Activated naive CD4-positive, alpha-beta T cell treated with anti-CD3 and anti-CD28 coated beads for 36 hours (primary cell): Measurements from ENCODE around the gene AKAP7. TPM values are rescaled to one million over a fixed set of nuclear protein-coding genes. Genes with fewer than 3 reads are reported as not detected.

Experiments
- CTCF ChIA-PET: fragments of 350-600 bp; sonication (Branson Sonifier 250); formaldehyde crosslinking; loops from one replicate; lab custom pipeline; 2021; ENCODE audit warnings: antibody characterized with exemption; lab: Charles Lee
- DNase-seq: peaks from one replicate; pipeline ENCODE4 v3.0.0-alpha.2; 2020
- H3K27ac Mint-ChIP-seq: one replicate; pipeline ENCODE4 v1.8.0; 2021; ENCODE audit warnings: mild to moderate bottlenecking, mixed read lengths
- H3K27me3 Mint-ChIP-seq: one replicate; pipeline ENCODE4 v1.8.0; 2021; ENCODE audit warnings: low read depth, mixed read lengths
- H3K36me3 Mint-ChIP-seq: one replicate; pipeline ENCODE4 v1.8.0; 2021; ENCODE audit warnings: low read depth, mixed read lengths
- H3K4me1 Mint-ChIP-seq: one replicate; pipeline ENCODE4 v1.8.0; 2021; ENCODE audit warnings: low read depth, mixed read lengths
- H3K4me3 Mint-ChIP-seq: one replicate; pipeline ENCODE4 v1.8.0; 2021; ENCODE audit warnings: mild to moderate bottlenecking, moderate library complexity, mixed read lengths
- H3K9me3 Mint-ChIP-seq: one replicate; pipeline ENCODE4 v1.8.0; 2021; ENCODE audit warnings: mixed read lengths
- intact Hi-C: fragments of 100-400 bp; cut with micrococcal nuclease; formaldehyde crosslinking; loops from one replicate; pipeline ENCODE4 v1.15.1; 2023
- total RNA-seq, 2 experiments: library from RNA; stranded (reverse); gene quantifications; one replicate each; pipeline ENCODE4 v1.2.3, GENCODE V29; 2021

Gene AKAP7
- total RNA-seq, 2 experiments from 2014 or later, result 7.3 to 7.5 TPM

DNA sequence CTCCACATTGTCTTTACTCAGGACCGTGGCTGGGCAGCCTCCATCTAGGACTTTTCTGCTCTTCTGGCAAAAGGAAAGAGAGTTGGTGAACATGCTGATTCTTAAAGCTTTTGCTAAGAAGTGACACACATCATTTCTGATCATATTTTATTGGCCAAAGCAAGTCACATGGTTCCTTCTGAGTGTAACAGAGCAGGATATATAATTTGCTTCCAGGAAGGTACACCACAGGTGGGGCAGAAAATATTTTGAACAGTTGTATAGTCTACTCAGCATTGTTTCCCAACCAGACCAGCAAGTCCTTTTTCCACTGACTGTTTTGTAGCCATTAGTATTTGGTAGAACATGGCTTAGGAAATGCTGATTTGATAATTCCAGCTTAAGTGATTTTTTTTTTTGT lies 73.5 kb downstream of the AKAP7 start:
- Mint-ChIP-seq H3K27ac (peak overlapping the region; percentile 59), H3K27me3 (no peaks in the 10 kb centered on the region), H3K4me3 (peak overlapping the region; percentile 35), H3K9me3 (no peaks in the 10 kb centered on the region), H3K36me3 (peaks cover 6% of the 10 kb centered on the region), H3K4me1 (peaks cover 58% of the 10 kb centered on the region)
- no peak for DNase-seq
- CTCF ChIA-PET, result interaction anchor here (1.7 kb wide), 1 partner anchor 9 kb away, joined by 7 read pairs; no protein-coding TSS in a partner anchor
- intact Hi-C loops, result loop anchor here (2.0 kb wide), 1 partner anchor 72 kb away; no protein-coding TSS in a partner anchor

DNA sequence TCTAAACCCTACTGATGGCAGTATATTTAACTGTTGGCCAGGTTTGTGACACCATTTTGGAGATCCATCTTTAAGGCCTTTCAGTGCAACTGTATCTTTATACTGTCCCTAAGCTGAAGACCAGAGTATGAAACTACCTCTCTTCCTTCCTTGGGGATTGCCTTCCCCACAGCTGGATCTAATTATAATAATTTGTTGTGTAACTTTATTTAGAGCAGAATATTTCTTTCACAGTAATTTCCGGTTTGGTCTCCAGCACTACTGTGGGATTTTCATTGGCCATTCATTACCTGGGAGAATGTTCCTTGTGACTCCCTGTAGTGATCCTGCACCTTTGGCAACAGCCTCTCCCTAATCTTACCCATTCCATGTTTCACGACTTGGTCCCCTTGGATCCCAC lies 75.2 kb downstream of the AKAP7 start:
- intact Hi-C loops, result no loop called here
- no peak overlapping the region for H3K27ac Mint-ChIP-seq
- no peak overlapping the region for H3K4me3 Mint-ChIP-seq
- no peaks in the 10 kb centered on the region for H3K9me3 Mint-ChIP-seq
- peaks cover 6% of the 10 kb centered on the region for H3K36me3 Mint-ChIP-seq
- CTCF ChIA-PET, result interaction anchor here (1.8 kb wide), 1 partner anchor 323 kb away, joined by 3 read pairs; no protein-coding TSS in a partner anchor
- no peak for DNase-seq
- H3K27me3 Mint-ChIP-seq, result no peaks in the 10 kb centered on the region
- peaks cover 60% of the 10 kb centered on the region for H3K4me1 Mint-ChIP-seq

DNA sequence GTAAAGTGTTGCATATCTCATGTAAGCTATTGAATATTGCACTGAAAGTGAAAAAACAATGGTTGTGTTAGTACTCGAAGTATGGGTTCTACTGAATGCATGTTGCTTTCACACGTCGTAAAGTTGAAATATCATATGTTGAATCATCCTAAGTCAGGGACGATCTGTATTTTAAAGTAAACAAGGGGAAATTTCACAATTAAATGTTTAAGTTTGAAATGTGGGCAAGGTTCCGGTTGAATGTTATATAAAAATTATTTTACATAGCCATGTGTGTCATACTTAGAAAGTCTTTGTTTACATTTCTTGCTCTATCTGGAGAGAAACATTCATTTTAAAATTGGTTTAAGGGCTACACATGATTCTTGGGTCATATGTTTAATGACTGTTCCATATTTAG lies 76.8 kb downstream of the AKAP7 start:
- H3K4me1 Mint-ChIP-seq, result peaks cover 57% of the 10 kb centered on the region
- intact Hi-C loops, result no loop called here
- CTCF ChIA-PET, result interaction anchor here (0.7 to 1.6 kb wide), 3 partner anchors 12 to 417 kb away, joined by 3 to 4 read pairs (median 3); no protein-coding TSS in a partner anchor

DNA sequence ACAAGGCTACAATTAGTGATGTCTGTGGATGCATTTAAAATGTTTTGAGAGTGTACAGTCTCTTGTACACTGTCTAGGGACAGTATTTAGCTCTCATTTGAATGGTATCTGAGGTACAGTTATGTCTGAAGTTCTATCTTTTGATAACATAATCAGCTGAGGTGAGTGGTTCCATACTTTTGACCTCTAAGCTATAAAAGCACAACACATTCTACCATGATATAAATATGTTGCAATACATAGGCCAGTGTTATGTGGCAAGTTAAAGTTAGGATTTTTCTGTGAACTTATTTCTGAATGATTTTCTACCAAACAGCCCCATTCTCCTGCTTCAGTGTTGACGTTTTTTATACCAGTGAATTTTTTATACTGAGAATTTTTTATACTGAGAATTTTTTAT lies 77.6 kb downstream of the AKAP7 start:
- peaks cover 6% of the 10 kb centered on the region for H3K36me3 Mint-ChIP-seq
- no peak for DNase-seq
- no peaks in the 10 kb centered on the region for H3K9me3 Mint-ChIP-seq
- H3K27me3 Mint-ChIP-seq, result no peaks in the 10 kb centered on the region
- no peak overlapping the region for H3K27ac Mint-ChIP-seq
- peaks cover 52% of the 10 kb centered on the region for H3K4me1 Mint-ChIP-seq
- no peak overlapping the region for H3K4me3 Mint-ChIP-seq
- intact Hi-C loops, result no loop called here
- CTCF ChIA-PET, result interaction anchor here (0.6 to 1.7 kb wide), 3 partner anchors 14 to 307 kb away, joined by 3 to 5 read pairs (median 3); no protein-coding TSS in a partner anchor

More for the DNA sequence above, 76.8 kb downstream of the AKAP7 start:
- no peaks in the 10 kb centered on the region for H3K27me3 Mint-ChIP-seq
- DNase-seq, result no peak
- no peak overlapping the region for H3K27ac Mint-ChIP-seq
- H3K36me3 Mint-ChIP-seq, result peaks cover 6% of the 10 kb centered on the region
- H3K4me3 Mint-ChIP-seq, result no peak overlapping the region
- H3K9me3 Mint-ChIP-seq, result no peaks in the 10 kb centered on the region

DNA sequence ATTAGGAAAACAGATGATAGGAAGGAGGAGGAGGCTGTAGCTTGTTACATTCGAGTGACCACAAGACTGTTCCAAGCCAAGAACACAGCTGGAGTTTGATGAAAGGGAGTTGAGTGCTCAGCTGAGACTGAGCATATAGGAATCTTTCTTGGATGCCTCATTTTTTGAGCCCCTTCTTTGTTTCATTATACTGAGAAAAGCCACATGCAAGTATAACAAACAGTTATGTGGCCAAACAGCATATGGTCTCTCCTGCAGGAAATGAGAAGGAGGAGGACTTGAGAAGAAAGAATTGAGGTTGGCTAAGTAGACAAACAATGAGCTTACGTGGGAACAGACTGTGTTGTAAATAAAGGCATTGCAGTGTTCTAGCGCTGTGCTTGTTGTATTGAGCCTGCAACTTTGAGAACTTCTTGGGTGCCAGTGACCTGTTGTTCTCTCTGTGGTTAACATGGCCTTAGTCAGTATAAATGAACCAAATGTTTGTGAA lies 78.3 kb downstream of the AKAP7 start:
- no peaks in the 10 kb centered on the region for H3K27me3 Mint-ChIP-seq
- H3K9me3 Mint-ChIP-seq, result no peaks in the 10 kb centered on the region
- no peak overlapping the region for H3K4me3 Mint-ChIP-seq
- peaks cover 48% of the 10 kb centered on the region for H3K4me1 Mint-ChIP-seq
- no peak for DNase-seq
- CTCF ChIA-PET, result interaction anchor here (0.6 to 1.7 kb wide), 3 partner anchors 14 to 306 kb away, joined by 3 to 5 read pairs (median 3); no protein-coding TSS in a partner anchor
- intact Hi-C loops, result no loop called here
- H3K27ac Mint-ChIP-seq, result no peak overlapping the region
- peaks cover 6% of the 10 kb centered on the region for H3K36me3 Mint-ChIP-seq

DNA sequence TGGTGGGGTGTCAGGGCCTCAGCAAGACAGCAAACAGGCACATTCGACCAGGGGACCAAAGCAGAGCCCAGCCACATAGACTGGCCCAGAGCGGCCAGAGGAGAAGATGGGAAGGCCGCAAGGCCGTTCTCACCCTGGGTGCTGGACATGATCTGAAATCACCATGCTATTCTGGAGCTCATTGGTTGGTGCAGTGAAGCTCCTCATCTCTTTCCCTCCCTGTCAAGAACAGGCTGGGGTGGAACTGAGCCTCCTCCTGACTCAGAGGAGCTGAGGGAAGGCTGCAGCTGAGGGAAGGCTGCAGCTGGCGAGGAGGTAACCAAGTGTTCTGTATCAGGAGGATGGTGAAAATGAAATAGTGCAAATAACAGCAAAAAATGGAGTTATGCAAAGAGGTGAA lies 80.0 kb downstream of the AKAP7 start:
- DNase-seq, result no peak
- H3K36me3 Mint-ChIP-seq, result peaks cover 3% of the 10 kb centered on the region
- H3K27me3 Mint-ChIP-seq, result no peaks in the 10 kb centered on the region
- CTCF ChIA-PET, result interaction anchor here (0.7 to 1.4 kb wide), 2 partner anchors 11 to 12 kb away, joined by 3 to 4 read pairs; no protein-coding TSS in a partner anchor
- peaks cover 44% of the 10 kb centered on the region for H3K4me1 Mint-ChIP-seq
- no peaks in the 10 kb centered on the region for H3K9me3 Mint-ChIP-seq
- intact Hi-C loops, result no loop called here
- H3K27ac Mint-ChIP-seq, result no peak overlapping the region
- H3K4me3 Mint-ChIP-seq, result no peak overlapping the region

DNA sequence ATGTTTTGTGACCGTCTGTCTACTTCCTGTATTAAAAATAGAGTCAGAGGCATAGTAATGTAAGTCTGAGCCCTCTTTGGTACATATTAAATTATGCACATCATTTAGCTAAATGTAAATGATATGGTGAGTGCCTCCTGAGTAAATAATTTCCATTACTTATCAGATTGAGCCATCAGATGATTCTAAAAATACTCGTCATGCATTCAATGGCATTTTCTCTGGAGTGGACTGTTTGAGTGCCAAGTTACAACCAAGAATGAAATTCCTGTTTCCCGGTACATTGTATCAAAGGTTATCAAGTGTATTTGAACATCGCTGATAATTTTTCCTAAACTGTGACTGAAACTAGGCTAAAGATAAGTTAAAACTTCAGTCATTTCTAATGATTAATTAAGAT lies 81.0 kb downstream of the AKAP7 start:
- H3K4me3 Mint-ChIP-seq, result no peak overlapping the region
- no peak overlapping the region for H3K27ac Mint-ChIP-seq
- H3K27me3 Mint-ChIP-seq, result no peaks in the 10 kb centered on the region
- CTCF ChIA-PET, result interaction anchor here (0.8 kb wide), 1 partner anchor 11 kb away, joined by 3 read pairs; no protein-coding TSS in a partner anchor
- H3K9me3 Mint-ChIP-seq, result no peaks in the 10 kb centered on the region
- DNase-seq, result no peak
- H3K4me1 Mint-ChIP-seq, result peaks cover 44% of the 10 kb centered on the region
- intact Hi-C loops, result no loop called here
- H3K36me3 Mint-ChIP-seq, result peaks cover 6% of the 10 kb centered on the region

DNA sequence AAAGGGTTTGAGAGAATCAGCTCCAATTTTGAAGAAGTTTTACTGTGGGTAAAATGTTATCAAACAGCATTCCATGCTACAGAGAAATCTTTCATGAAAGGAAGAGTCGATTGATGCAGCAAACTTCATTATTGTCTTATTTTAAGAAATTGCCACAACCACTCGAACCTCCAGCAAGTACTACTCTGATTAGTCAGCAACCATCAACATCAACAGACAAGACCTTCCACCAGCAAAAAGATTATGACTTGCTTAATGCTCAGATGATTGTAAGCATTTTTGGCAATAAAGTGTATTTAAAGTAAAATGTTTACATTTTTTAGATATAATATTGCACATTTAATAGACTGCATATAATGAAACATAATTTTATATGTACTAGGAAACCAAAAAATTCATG lies 87.5 kb downstream of the AKAP7 start:
- H3K27ac Mint-ChIP-seq, result no peak overlapping the region
- CTCF ChIA-PET, result interaction anchor here (0.5 to 1.1 kb wide), 2 partner anchors 24 to 1009 kb away, joined by 3 read pairs; no protein-coding TSS in a partner anchor
- intact Hi-C loops, result no loop called here
- H3K27me3 Mint-ChIP-seq, result no peaks in the 10 kb centered on the region
- H3K4me1 Mint-ChIP-seq, result peaks cover 13% of the 10 kb centered on the region
- no peak for DNase-seq
- H3K36me3 Mint-ChIP-seq, result peaks cover 11% of the 10 kb centered on the region
- no peaks in the 10 kb centered on the region for H3K9me3 Mint-ChIP-seq
- H3K4me3 Mint-ChIP-seq, result no peak overlapping the region

DNA sequence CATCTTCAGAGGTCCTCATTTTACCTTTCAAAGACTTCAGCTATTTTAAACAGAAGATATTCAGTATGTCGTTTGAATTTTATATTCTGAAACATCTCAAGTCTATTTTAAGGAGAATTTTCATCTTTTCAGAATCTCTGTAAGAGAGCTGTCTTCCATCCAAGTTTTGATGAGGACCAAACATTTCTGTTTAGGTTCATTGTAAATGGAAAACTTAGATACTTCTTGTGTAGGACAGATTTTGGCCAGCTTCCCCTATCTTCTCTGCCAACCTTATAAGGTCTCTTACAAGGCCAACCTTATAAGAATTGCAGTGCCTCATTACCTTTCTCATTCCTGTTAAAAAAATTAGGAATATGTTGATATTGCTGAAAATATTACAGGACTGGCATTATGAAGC lies 88.1 kb downstream of the AKAP7 start:
- H3K36me3 Mint-ChIP-seq, result peaks cover 11% of the 10 kb centered on the region
- DNase-seq, result no peak
- peaks cover 15% of the 10 kb centered on the region for H3K4me1 Mint-ChIP-seq
- H3K4me3 Mint-ChIP-seq, result no peak overlapping the region
- intact Hi-C loops, result no loop called here
- CTCF ChIA-PET, result interaction anchor here (1.1 kb wide), 1 partner anchor 24 kb away, joined by 3 read pairs; no protein-coding TSS in a partner anchor
- H3K27me3 Mint-ChIP-seq, result no peaks in the 10 kb centered on the region
- no peak overlapping the region for H3K27ac Mint-ChIP-seq
- no peaks in the 10 kb centered on the region for H3K9me3 Mint-ChIP-seq

DNA sequence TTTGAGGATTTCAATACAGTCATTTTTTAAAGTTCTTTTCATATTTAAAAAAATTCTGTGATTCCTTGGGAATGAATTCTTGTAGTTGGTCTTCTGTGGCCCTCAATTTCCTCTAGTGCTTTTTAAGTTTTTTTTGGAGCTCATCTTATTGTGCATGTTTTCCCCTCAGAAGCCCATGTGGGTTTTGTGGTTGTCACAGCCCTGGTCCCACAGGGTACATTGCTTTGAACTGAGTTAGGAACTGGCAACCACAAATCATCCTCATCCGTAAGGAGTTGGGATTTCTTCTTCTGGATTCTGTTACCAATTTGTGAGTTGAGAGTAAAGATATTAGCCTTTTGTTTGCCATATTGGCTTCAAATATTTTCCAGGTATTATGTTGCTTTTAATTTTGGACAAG lies 89.9 kb downstream of the AKAP7 start:
- intact Hi-C loops, result no loop called here
- Mint-ChIP-seq H3K36me3 (peaks cover 11% of the 10 kb centered on the region), H3K4me3 (no peak overlapping the region), H3K4me1 (peaks cover 15% of the 10 kb centered on the region), H3K27ac (no peak overlapping the region), H3K9me3 (no peaks in the 10 kb centered on the region), H3K27me3 (no peaks in the 10 kb centered on the region)
- no peak for DNase-seq
- CTCF ChIA-PET, result interaction anchor here (1.4 kb wide), 1 partner anchor 26 kb away, joined by 5 read pairs; no protein-coding TSS in a partner anchor

DNA sequence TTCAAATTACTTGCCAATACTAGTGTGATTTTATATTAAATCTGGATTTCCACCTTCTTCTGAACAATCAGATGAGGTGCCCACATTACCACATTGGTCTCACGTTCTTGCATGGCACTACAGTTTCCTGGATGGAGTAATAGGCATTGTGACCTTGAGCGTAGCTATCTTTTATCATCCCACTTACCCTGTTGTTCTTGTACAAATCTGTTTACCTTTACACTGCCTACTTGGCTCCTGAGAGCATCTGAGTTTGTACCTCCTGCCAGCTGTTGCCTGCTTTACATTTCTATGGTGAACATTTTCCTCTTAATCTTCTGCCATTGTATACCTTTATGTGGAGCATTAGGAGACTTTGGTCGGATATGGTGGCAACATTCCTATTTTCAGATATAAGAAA lies 90.7 kb downstream of the AKAP7 start:
- H3K27ac Mint-ChIP-seq, result no peak overlapping the region
- no peak for DNase-seq
- no peaks in the 10 kb centered on the region for H3K27me3 Mint-ChIP-seq
- H3K4me1 Mint-ChIP-seq, result peaks cover 21% of the 10 kb centered on the region
- H3K9me3 Mint-ChIP-seq, result no peaks in the 10 kb centered on the region
- peaks cover 11% of the 10 kb centered on the region for H3K36me3 Mint-ChIP-seq
- CTCF ChIA-PET, result interaction anchor here (0.9 to 1.4 kb wide), 3 partner anchors 10 to 308 kb away, joined by 3 to 5 read pairs (median 3); no protein-coding TSS in a partner anchor
- intact Hi-C loops, result no loop called here
- H3K4me3 Mint-ChIP-seq, result no peak overlapping the region

DNA sequence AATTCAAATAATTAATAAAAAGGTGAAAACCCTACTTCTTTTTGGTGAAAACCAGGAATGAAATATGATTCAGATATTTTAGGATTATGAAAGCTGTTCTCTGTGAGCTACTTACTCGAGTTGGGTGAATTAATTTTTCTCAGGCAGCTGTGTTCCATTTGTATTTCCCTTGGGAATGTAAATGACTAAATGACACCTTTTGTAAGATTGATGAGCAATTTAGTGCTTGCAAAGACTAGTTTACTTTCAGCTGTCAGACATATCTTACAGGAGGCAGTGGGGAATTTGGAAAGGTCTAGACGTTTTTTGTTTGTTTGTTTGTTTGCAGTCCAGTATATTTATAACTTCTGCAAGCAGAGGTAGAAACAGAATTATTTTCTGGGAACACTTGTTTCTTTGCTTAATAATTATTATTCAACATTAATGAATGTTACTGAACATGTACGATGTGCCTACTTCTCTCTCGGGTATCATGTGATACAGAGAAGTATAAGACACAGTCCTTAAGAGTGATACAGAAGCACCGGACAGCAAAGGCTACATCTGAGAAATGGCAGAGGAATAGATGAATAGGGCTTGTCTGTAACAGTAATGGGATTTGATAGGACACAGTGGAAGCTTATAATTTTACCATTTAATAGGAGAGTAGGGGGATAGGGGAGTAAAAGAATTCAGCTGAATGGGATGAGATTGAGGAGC lies 91.3 kb downstream of the AKAP7 start:
- Mint-ChIP-seq H3K9me3 (no peaks in the 10 kb centered on the region), H3K27me3 (no peaks in the 10 kb centered on the region), H3K4me1 (peaks cover 24% of the 10 kb centered on the region), H3K27ac (no peak overlapping the region), H3K4me3 (no peak overlapping the region), H3K36me3 (peaks cover 9% of the 10 kb centered on the region)
- intact Hi-C loops, result no loop called here
- DNase-seq, result no peak
- CTCF ChIA-PET, result interaction anchor here (0.9 to 1.1 kb wide), 2 partner anchors 11 to 307 kb away, joined by 3 read pairs; no protein-coding TSS in a partner anchor
